ENCODE data around the gene MCM9. TPM values are rescaled to one million over a fixed set of nuclear protein-coding genes. Genes with fewer than 3 reads are reported as not detected.

Gene MCM9
- total RNA-seq, 1 donor from 2014 or later, result 19.0 TPM

GRCh38 chr6:118784641-118785164, 150.3 kb downstream of the MCM9 start:
- Mint-ChIP-seq H3K9me3 (no peaks in the 10 kb centered on the region), H3K27ac (no peak overlapping the region), H3K36me3 (ENCODE audit: low read depth) (no peaks in the 10 kb centered on the region), H3K4me3 (no peak overlapping the region), H3K27me3 (peaks cover 4% of the 10 kb centered on the region), H3K4me1 (peaks cover 12% of the 10 kb centered on the region)
- intact Hi-C loops (cut with micrococcal nuclease), result no loop called here
- no peak for DNase-seq

- Mint-ChIP-seq H3K9me3 (no peaks in the 10 kb centered on the region), H3K27me3 (peaks cover 6% of the 10 kb centered on the region), H3K4me1 (peaks cover 12% of the 10 kb centered on the region), H3K36me3 (ENCODE audit: low read depth) (no peaks in the 10 kb centered on the region), H3K4me3 (no peak overlapping the region), H3K27ac (no peak overlapping the region)
- DNase-seq, result no peak
- intact Hi-C loops (cut with micrococcal nuclease), result no loop called here
These were observed 150.9 kb downstream of the MCM9 start for GRCh38 chr6:118783931-118784550.

GRCh38 chr6:118782651-118783050, 152.3 kb downstream of the MCM9 start:
- Mint-ChIP-seq H3K4me1 (peaks cover 4% of the 10 kb centered on the region), H3K27ac (no peak overlapping the region), H3K4me3 (no peak overlapping the region), H3K27me3 (peaks cover 7% of the 10 kb centered on the region), H3K9me3 (no peaks in the 10 kb centered on the region), H3K36me3 (ENCODE audit: low read depth) (no peaks in the 10 kb centered on the region)
- DNase-seq, result no peak
- intact Hi-C loops (cut with micrococcal nuclease), result no loop called here

- Mint-ChIP-seq H3K36me3 (ENCODE audit: low read depth) (no peaks in the 10 kb centered on the region), H3K4me1 (peaks cover 9% of the 10 kb centered on the region), H3K27me3 (peaks cover 7% of the 10 kb centered on the region), H3K9me3 (no peaks in the 10 kb centered on the region), H3K4me3 (no peak overlapping the region), H3K27ac (no peak overlapping the region)
- intact Hi-C loops (cut with micrococcal nuclease), result no loop called here
- no peak for DNase-seq
These were observed 153.1 kb downstream of the MCM9 start for GRCh38 chr6:118781897-118782296.

GRCh38 chr6:118780668-118781067, 154.3 kb downstream of the MCM9 start:
- Mint-ChIP-seq H3K9me3 (no peaks in the 10 kb centered on the region), H3K4me1 (peaks cover 17% of the 10 kb centered on the region), H3K27me3 (peaks cover 10% of the 10 kb centered on the region), H3K27ac (no peak overlapping the region), H3K4me3 (no peak overlapping the region), H3K36me3 (ENCODE audit: low read depth) (no peaks in the 10 kb centered on the region)
- no peak for DNase-seq
- intact Hi-C loops (cut with micrococcal nuclease), result no loop called here

- H3K36me3 Mint-ChIP-seq (ENCODE audit: low read depth), result no peaks in the 10 kb centered on the region
- peak overlapping the region; percentile 59 for H3K27ac Mint-ChIP-seq
- H3K4me1 Mint-ChIP-seq, result peaks cover 15% of the 10 kb centered on the region
- peak; percentile 91 for DNase-seq
- intact Hi-C loops (cut with micrococcal nuclease), result loop anchor here (1.0 to 5.0 kb wide), 6 partner anchors 50 to 495 kb away; no protein-coding TSS in a partner anchor
- peak overlapping the region; percentile 35 for H3K4me3 Mint-ChIP-seq
- H3K27me3 Mint-ChIP-seq, result peaks cover 10% of the 10 kb centered on the region
- H3K9me3 Mint-ChIP-seq, result no peaks in the 10 kb centered on the region
These were observed 158.1 kb downstream of the MCM9 start for GRCh38 chr6:118776607-118777549.

GRCh38 chr6:118775381-118775780, 159.6 kb downstream of the MCM9 start:
- no peak overlapping the region for H3K4me3 Mint-ChIP-seq
- no peak overlapping the region for H3K27ac Mint-ChIP-seq
- no peak for DNase-seq
- no peaks in the 10 kb centered on the region for H3K9me3 Mint-ChIP-seq
- peaks cover 15% of the 10 kb centered on the region for H3K4me1 Mint-ChIP-seq
- intact Hi-C loops (cut with micrococcal nuclease), result loop anchor here (5.0 kb wide), 1 partner anchor 493 kb away; no protein-coding TSS in a partner anchor
- H3K36me3 Mint-ChIP-seq (ENCODE audit: low read depth), result no peaks in the 10 kb centered on the region
- H3K27me3 Mint-ChIP-seq, result peaks cover 10% of the 10 kb centered on the region

- H3K27ac Mint-ChIP-seq, result no peak overlapping the region
- H3K4me3 Mint-ChIP-seq, result no peak overlapping the region
- peaks cover 15% of the 10 kb centered on the region for H3K4me1 Mint-ChIP-seq
- H3K9me3 Mint-ChIP-seq, result no peaks in the 10 kb centered on the region
- no peak for DNase-seq
- H3K36me3 Mint-ChIP-seq (ENCODE audit: low read depth), result no peaks in the 10 kb centered on the region
- intact Hi-C loops (cut with micrococcal nuclease), result no loop called here
- H3K27me3 Mint-ChIP-seq, result peaks cover 6% of the 10 kb centered on the region
These were observed 160.4 kb downstream of the MCM9 start for GRCh38 chr6:118774581-118774980.

GRCh38 chr6:118772886-118773285, 162.1 kb downstream of the MCM9 start:
- Mint-ChIP-seq H3K36me3 (ENCODE audit: low read depth) (no peaks in the 10 kb centered on the region), H3K27me3 (peaks cover 3% of the 10 kb centered on the region), H3K27ac (no peak overlapping the region), H3K4me3 (no peak overlapping the region), H3K4me1 (peaks cover 27% of the 10 kb centered on the region), H3K9me3 (no peaks in the 10 kb centered on the region)
- no peak for DNase-seq
- intact Hi-C loops (cut with micrococcal nuclease), result no loop called here

GRCh38 chr6:118771253-118771652, 163.7 kb downstream of the MCM9 start:
- intact Hi-C loops (cut with micrococcal nuclease), result no loop called here
- H3K4me1 Mint-ChIP-seq, result peaks cover 16% of the 10 kb centered on the region
- no peak overlapping the region for H3K4me3 Mint-ChIP-seq
- H3K27me3 Mint-ChIP-seq, result no peaks in the 10 kb centered on the region
- DNase-seq, result no peak
- no peaks in the 10 kb centered on the region for H3K9me3 Mint-ChIP-seq
- H3K36me3 Mint-ChIP-seq (ENCODE audit: low read depth), result no peaks in the 10 kb centered on the region
- H3K27ac Mint-ChIP-seq, result no peak overlapping the region

GRCh38 chr6:118770835-118771234, 164.1 kb downstream of the MCM9 start:
- intact Hi-C loops (cut with micrococcal nuclease), result no loop called here
- Mint-ChIP-seq H3K27ac (no peak overlapping the region), H3K27me3 (no peaks in the 10 kb centered on the region), H3K4me1 (peaks cover 15% of the 10 kb centered on the region), H3K9me3 (no peaks in the 10 kb centered on the region), H3K4me3 (no peak overlapping the region), H3K36me3 (ENCODE audit: low read depth) (no peaks in the 10 kb centered on the region)
- DNase-seq, result no peak

- peaks cover 16% of the 10 kb centered on the region for H3K4me1 Mint-ChIP-seq
- DNase-seq, result no peak
- no peak overlapping the region for H3K27ac Mint-ChIP-seq
- no peaks in the 10 kb centered on the region for H3K36me3 Mint-ChIP-seq (ENCODE audit: low read depth)
- no peaks in the 10 kb centered on the region for H3K27me3 Mint-ChIP-seq
- intact Hi-C loops (cut with micrococcal nuclease), result no loop called here
- no peaks in the 10 kb centered on the region for H3K9me3 Mint-ChIP-seq
- no peak overlapping the region for H3K4me3 Mint-ChIP-seq
These were observed 164.7 kb downstream of the MCM9 start for GRCh38 chr6:118770112-118770788.

- Mint-ChIP-seq H3K9me3 (no peaks in the 10 kb centered on the region), H3K36me3 (ENCODE audit: low read depth) (no peaks in the 10 kb centered on the region), H3K27ac (peak overlapping the region; percentile 81), H3K4me3 (peak overlapping the region; percentile 34), H3K4me1 (peaks cover 18% of the 10 kb centered on the region), H3K27me3 (no peaks in the 10 kb centered on the region)
- intact Hi-C loops (cut with micrococcal nuclease), result loop anchor here (1.0 to 2.0 kb wide), 3 partner anchors 40 to 59 kb away; no protein-coding TSS in a partner anchor
- DNase-seq, result peak; percentile 78
These were observed 166.0 kb downstream of the MCM9 start for GRCh38 chr6:118768904-118769325.
